ENCODE results near the gene PGP.

PGP gene

GRCh38 chr16:2232094-2232990 lies 17.7 kb upstream of the PGP start:
- no peak for TF ChIP-seq CTCF (conservative IDR thresholded peaks at IDR 0.05)
- H3K27ac ChIP-seq: no peak overlapping the region

- H3K27ac ChIP-seq: no peak overlapping the region
These were observed 16.6 kb upstream of the PGP start for GRCh38 chr16:2231016-2231931.

GRCh38 chr16:2230376-2230775 lies 15.7 kb upstream of the PGP start:
- no peak for TF ChIP-seq CTCF (conservative IDR thresholded peaks at IDR 0.05)

More at GRCh38 chr16:2231016-2231931, 16.6 kb upstream of the PGP start:
- no peak for TF ChIP-seq CTCF (conservative IDR thresholded peaks at IDR 0.05)

GRCh38 chr16:2229632-2230250 lies 15.1 kb upstream of the PGP start:
- TF ChIP-seq CTCF (conservative IDR thresholded peaks at IDR 0.05): no peak
- H3K27ac ChIP-seq: no peak overlapping the region

More at GRCh38 chr16:2230376-2230775, 15.7 kb upstream of the PGP start:
- no peak overlapping the region for H3K27ac ChIP-seq

GRCh38 chr16:2229091-2229490 lies 14.5 kb upstream of the PGP start:
- no peak overlapping the region for H3K27ac ChIP-seq
- no peak for TF ChIP-seq CTCF (conservative IDR thresholded peaks at IDR 0.05)

GRCh38 chr16:2228161-2228824 lies 13.7 kb upstream of the PGP start:
- no peak overlapping the region for H3K27ac ChIP-seq

More at GRCh38 chr16:2228161-2228824, 13.7 kb upstream of the PGP start:
- TF ChIP-seq CTCF (conservative IDR thresholded peaks at IDR 0.05): no peak
